Caco-2 (cell line): Measurements from ENCODE around the gene ABHD16A. TPM values are rescaled to one million over a fixed set of nuclear protein-coding genes. Genes with fewer than 3 reads are reported as not detected.

Experiments
- BruUV-seq: library from RNA; stranded (reverse); fragments of 400-500 nt; replicated peaks from 2 replicates; lab custom pipeline; 2021; lab: Mats Ljungman, UMichigan
- CTCF ChIA-PET: fragments of 300-600 bp; sonication (Branson Sonifier 250); formaldehyde crosslinking; loops from one replicate; lab custom pipeline; 2022; ENCODE audit warnings: antibody characterized with exemption; lab: Charles Lee
- POLR2A ChIA-PET: fragments of 300-600 bp; sonication (Branson Sonifier 250); formaldehyde crosslinking; loops from one replicate; lab custom pipeline; 2022; ENCODE audit warnings: antibody characterized with exemption; lab: Charles Lee
- DNase-seq, 2 experiments: peaks; one replicate each; pipeline versions ENCODE4 v3.0.0 to v3.0.0-alpha.2; 2020 to 2022
- H3K27me3 ChIP-seq: replicated peaks from 2 replicates; pipeline ENCODE4 v1.6.0; 2011; ENCODE audit warnings: low read length; ENCODE audit not compliant: control insufficient read depth, insufficient read depth
- H3K36me3 ChIP-seq: 2 replicates; pipeline ENCODE4 v1.5.1; 2011; ENCODE audit warnings: low read length; ENCODE audit not compliant: control insufficient read depth, insufficient read depth
- H3K4me1 ChIP-seq: fragments of 250-450 bp; sonication (Bioruptor Pico); 2 replicates; pipeline ENCODE4 v1.5.1; 2020; ENCODE audit warnings: mild to moderate bottlenecking
- H3K4me3 ChIP-seq: 2 replicates; pipeline ENCODE4 v1.5.1; 2011; ENCODE audit warnings: low read depth, mild to moderate bottlenecking, control low read depth, low read length
- H3K9me3 ChIP-seq: fragments of 250-450 bp; sonication (Bioruptor Pico); 2 replicates; pipeline ENCODE4 v1.5.1; 2020; ENCODE audit warnings: mild to moderate bottlenecking, moderate library complexity
- H3K27ac Mint-ChIP-seq: one replicate; pipeline ENCODE4 v1.8.0; 2022; ENCODE audit warnings: mixed read lengths; ENCODE audit not compliant: unreplicated experiment
- H3K27me3 Mint-ChIP-seq: one replicate; pipeline ENCODE4 v1.8.0; 2022; ENCODE audit warnings: mixed read lengths; ENCODE audit not compliant: insufficient read depth, unreplicated experiment
- H3K36me3 Mint-ChIP-seq: one replicate; pipeline ENCODE4 v1.8.0; 2022; ENCODE audit warnings: mild to moderate bottlenecking, mixed read lengths; ENCODE audit not compliant: insufficient read depth, unreplicated experiment
- H3K4me1 Mint-ChIP-seq: one replicate; pipeline ENCODE4 v1.8.0; 2022; ENCODE audit warnings: low read depth, mixed read lengths; ENCODE audit not compliant: unreplicated experiment
- H3K4me3 Mint-ChIP-seq: one replicate; pipeline ENCODE4 v1.8.0; 2022; ENCODE audit warnings: mild to moderate bottlenecking, moderate library complexity, mixed read lengths; ENCODE audit not compliant: unreplicated experiment
- H3K9me3 Mint-ChIP-seq: one replicate; pipeline ENCODE4 v1.8.0; 2022; ENCODE audit warnings: mixed read lengths; ENCODE audit not compliant: unreplicated experiment
- intact Hi-C: fragments of 100-400 bp; cut with micrococcal nuclease; formaldehyde crosslinking; loops from one replicate; pipeline ENCODE4 v1.10.0; 2022; ENCODE audit not compliant: unreplicated experiment
- total RNA-seq: library from RNA; stranded (reverse); gene quantifications from 2 replicates; pipeline ENCODE4 v1.2.3, GENCODE V29; 2022
- TF ChIP-seq, protein P1 (sequence below), 2 experiments: fragments of 200-600 bp in 1 of 2; IDR thresholded peaks; 1 replicate in 1 of 2; 2 replicates in 1 of 2; pipeline versions ENCODE4 v1.5.1 to v1.8.0; 2011 to 2022; ENCODE audit warnings: antibody characterized with exemption in 1 of 2, control low read depth in 1 of 2, inconsistent platforms in 1 of 2, low read depth in 1 of 2, low read length in 1 of 2, mild to moderate bottlenecking in 1 of 2, moderate library complexity in 1 of 2; ENCODE audit not compliant: insufficient read depth in 1 of 2, severe bottlenecking in 1 of 2, unreplicated experiment in 1 of 2

Gene ABHD16A
- total RNA-seq, 1 experiment from 2014 or later: 62.7 TPM

DNA sequence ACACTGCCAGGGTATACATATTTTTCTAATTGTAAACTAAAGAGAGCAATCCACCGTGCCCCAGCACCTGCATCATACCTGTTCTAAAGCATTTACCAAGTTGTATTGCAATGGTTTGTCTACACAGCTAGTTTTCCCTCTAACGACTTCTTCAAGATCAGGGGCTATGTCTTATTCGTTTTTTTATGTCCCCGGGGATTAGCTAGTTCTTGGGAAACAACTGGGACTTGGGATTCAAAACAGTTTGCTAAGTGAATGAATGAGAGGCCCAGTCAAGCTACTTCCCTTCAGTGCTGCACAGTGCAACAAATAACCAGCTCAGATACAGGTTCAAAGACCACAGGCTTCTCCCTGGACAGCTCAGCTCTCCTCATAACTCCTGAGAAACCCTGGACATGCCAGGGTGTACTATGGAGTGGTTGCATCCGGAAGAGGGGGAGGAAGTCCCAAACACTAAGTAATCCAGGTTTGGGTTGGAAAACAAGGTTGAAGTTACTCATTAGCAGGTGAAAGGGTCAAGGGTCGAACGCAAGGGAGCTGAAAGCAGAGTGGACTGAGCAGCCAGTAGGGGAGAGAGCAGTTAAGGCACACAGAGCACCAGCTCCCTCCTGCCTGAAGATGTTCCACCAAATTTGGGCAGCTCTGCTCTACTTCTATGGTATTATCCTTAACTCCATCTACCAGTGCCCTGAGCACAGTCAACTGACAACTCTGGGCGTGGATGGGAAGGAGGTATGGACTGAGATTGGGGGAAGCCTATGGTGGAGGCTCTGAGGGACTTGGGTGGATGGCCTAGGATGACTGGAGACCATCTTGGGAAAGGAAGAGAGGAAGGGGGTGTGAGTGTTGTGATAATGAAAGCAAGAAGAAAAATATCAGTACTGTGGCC lies 47.5 kb downstream of the ABHD16A start, which contains the start of gene APOM:
TSS of gene APOM (plus strand) at position 546 of the 889 bp plus-strand sequence. CDS start at position 619, 73 bp downstream.
- peak within 1 kb of the TSS; percentile 20 for H3K4me3 ChIP-seq
- peak; percentile 80 to 87 for DNase-seq

DNA sequence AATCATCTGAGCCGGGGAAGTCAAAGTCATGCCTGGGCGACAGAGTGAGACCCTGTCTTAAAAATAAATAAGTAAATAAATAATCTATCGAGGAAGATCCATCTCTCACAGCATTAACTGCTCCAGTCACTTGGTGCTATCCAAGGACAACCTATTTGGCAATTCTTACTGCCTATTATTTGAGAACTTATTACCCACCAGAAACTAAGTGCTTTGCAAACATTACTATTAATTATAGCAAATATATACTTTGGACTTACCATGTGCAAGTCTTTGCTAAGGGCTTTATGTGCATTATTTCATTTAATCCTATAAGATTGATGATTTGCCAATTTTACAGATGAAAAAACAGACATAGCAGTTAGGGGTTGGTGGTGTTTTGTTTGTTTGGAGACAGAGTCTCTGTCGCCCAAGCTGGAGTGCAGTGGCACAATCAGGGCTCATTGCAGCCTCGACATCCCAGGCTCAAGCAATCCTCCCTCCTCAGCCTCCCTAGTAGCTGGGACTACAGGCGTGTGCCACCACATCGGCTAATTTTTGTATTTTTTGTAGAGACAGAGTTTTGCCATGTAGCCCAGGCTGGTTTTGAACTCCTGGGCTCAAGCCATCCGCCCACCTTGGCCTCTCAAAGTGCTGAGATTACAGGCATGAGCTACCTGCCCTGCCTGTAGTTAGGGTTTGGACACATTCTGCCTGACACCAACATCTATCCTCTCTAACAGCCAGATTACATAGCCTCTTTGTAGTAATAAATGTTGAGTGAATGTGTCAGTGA lies 48.4 kb downstream of the ABHD16A start:
- Mint-ChIP-seq H3K4me3 (no peak overlapping the region), H3K27ac (peak overlapping the region; percentile 74), H3K27me3 (no peaks in the 10 kb centered on the region), H3K36me3 (peaks cover 65% of the 10 kb centered on the region), H3K4me1 (peaks cover 41% of the 10 kb centered on the region), H3K9me3 (no peaks in the 10 kb centered on the region)
- peaks cover 7% of the 10 kb centered on the region for H3K36me3 ChIP-seq
- DNase-seq: no peak
- H3K4me3 ChIP-seq: peak overlapping the region; percentile 6; the same call in 1 of the 2 replicates
- ChIA-PET CTCF (interaction anchor here (0.6 to 1.1 kb wide), 3 partner anchors 28 to 108 kb away, joined by 3 to 4 read pairs (median 3); partner anchors contain the start of gene ATP6V1G2), POLR2A (interaction anchor here (0.6 to 1.7 kb wide), 11 partner anchors 8 to 208 kb away, joined by 3 to 25 read pairs (median 4); partner anchors contain the start of genes CSNK2B, DDX39B, GPANK1 and HSPA1A)
- peaks cover 46% of the 10 kb centered on the region for H3K4me1 ChIP-seq
- H3K27me3 ChIP-seq: no peaks in the 10 kb centered on the region
- TF ChIP-seq, protein P1, sequence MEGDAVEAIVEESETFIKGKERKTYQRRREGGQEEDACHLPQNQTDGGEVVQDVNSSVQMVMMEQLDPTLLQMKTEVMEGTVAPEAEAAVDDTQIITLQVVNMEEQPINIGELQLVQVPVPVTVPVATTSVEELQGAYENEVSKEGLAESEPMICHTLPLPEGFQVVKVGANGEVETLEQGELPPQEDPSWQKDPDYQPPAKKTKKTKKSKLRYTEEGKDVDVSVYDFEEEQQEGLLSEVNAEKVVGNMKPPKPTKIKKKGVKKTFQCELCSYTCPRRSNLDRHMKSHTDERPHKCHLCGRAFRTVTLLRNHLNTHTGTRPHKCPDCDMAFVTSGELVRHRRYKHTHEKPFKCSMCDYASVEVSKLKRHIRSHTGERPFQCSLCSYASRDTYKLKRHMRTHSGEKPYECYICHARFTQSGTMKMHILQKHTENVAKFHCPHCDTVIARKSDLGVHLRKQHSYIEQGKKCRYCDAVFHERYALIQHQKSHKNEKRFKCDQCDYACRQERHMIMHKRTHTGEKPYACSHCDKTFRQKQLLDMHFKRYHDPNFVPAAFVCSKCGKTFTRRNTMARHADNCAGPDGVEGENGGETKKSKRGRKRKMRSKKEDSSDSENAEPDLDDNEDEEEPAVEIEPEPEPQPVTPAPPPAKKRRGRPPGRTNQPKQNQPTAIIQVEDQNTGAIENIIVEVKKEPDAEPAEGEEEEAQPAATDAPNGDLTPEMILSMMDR (IDR thresholded peaks at IDR 0.05; ENCODE audit: insufficient read depth in 1 of 2, low read depth in 1 of 2, low read length in 1 of 2, severe bottlenecking in 1 of 2, unreplicated experiment in 1 of 2): no peak
- no TSS peak for BruUV-seq
- no peaks in the 10 kb centered on the region for H3K9me3 ChIP-seq
- intact Hi-C loops: loop anchor here (2.0 kb wide), 1 partner anchor 108 kb away; the partner anchor contains the start of genes ATP6V1G2 and NFKBIL1

More for the DNA sequence above, 47.5 kb downstream of the ABHD16A start, which contains the start of gene APOM:
- H3K9me3 ChIP-seq: no peaks in the 10 kb centered on the region
- peaks cover 41% of the 10 kb centered on the region for H3K4me1 Mint-ChIP-seq
- ChIA-PET POLR2A (interaction anchor here (0.5 to 1.7 kb wide), 13 partner anchors 9 to 207 kb away, joined by 3 to 25 read pairs (median 4); partner anchors contain the start of genes CSNK2B, DDX39B, GPANK1 and HSPA1A), CTCF (interaction anchor here (0.6 to 1.1 kb wide), 5 partner anchors 9 to 1393 kb away, joined by 3 to 4 read pairs (median 3); partner anchors contain the start of genes ATP6V1G2 and GPANK1)
- H3K27me3 ChIP-seq: no peaks in the 10 kb centered on the region
- peaks cover 66% of the 10 kb centered on the region for H3K36me3 Mint-ChIP-seq
- peak within 1 kb of the TSS; percentile 60 for H3K4me3 Mint-ChIP-seq
- peaks cover 46% of the 10 kb centered on the region for H3K4me1 ChIP-seq
- intact Hi-C loops: loop anchor here (2.0 kb wide), 1 partner anchor 109 kb away; the partner anchor contains the start of genes ATP6V1G2 and NFKBIL1
- peak within 1 kb of the TSS; percentile 74 for H3K27ac Mint-ChIP-seq
- TF ChIP-seq, protein P1 (IDR thresholded peaks at IDR 0.05; ENCODE audit: insufficient read depth in 1 of 2, low read depth in 1 of 2, low read length in 1 of 2, severe bottlenecking in 1 of 2, unreplicated experiment in 1 of 2): peak in 1 of 2 experiments; percentile 19
- no TSS peak for BruUV-seq
- H3K36me3 ChIP-seq: peaks cover 7% of the 10 kb centered on the region
- no peaks in the 10 kb centered on the region for H3K9me3 Mint-ChIP-seq
- no peaks in the 10 kb centered on the region for H3K27me3 Mint-ChIP-seq
